WTC11 (cell line): ENCODE results near the gene HOXA10. TPM values are rescaled to one million over a fixed set of nuclear protein-coding genes. Genes with fewer than 3 reads are reported as not detected.

Experiments
- ATAC-seq: fragments of 200-7000 bp; cut with Tn5 transposase; 2 replicates; pipeline ENCODE4 v1.10.0; 2021; ENCODE audit warnings: mild to moderate bottlenecking, moderate library complexity
- CTCF ChIA-PET: fragments of 300-600 bp; sonication (Branson Sonifier 250); formaldehyde crosslinking; loops from one replicate; lab custom pipeline; 2021; ENCODE audit warnings: antibody characterized with exemption; lab: Charles Lee
- POLR2A ChIA-PET: fragments of 350-600 bp; sonication (Branson Sonifier 250); formaldehyde crosslinking; loops from one replicate; lab custom pipeline; 2021; ENCODE audit warnings: antibody characterized with exemption; lab: Charles Lee
- DNase-seq: peaks from one replicate; pipeline ENCODE4 v3.0.0; 2021; ENCODE audit warnings: low spot score
- H3K27ac Mint-ChIP-seq: 2 replicates; pipeline ENCODE4 v1.8.0; 2021; ENCODE audit warnings: mixed read lengths
- H3K27me3 Mint-ChIP-seq: 2 replicates; pipeline ENCODE4 v1.8.0; 2021; ENCODE audit warnings: low read depth, mild to moderate bottlenecking, moderate library complexity, mixed read lengths
- H3K36me3 Mint-ChIP-seq: 2 replicates; pipeline ENCODE4 v1.8.0; 2021; ENCODE audit warnings: mixed read lengths
- H3K4me1 Mint-ChIP-seq: 2 replicates; pipeline ENCODE4 v1.8.0; 2022; ENCODE audit warnings: mixed read lengths
- H3K4me3 Mint-ChIP-seq: 2 replicates; pipeline ENCODE4 v1.8.0; 2021; ENCODE audit warnings: mild to moderate bottlenecking, moderate library complexity, mixed read lengths
- H3K9me3 Mint-ChIP-seq: 2 replicates; pipeline ENCODE4 v1.8.0; 2021; ENCODE audit warnings: mixed read lengths
- CBFB ChIP-seq: sonication (generic); formaldehyde crosslinking; IDR thresholded peaks from 2 replicates; pipeline ENCODE4 v1.8.1; 2022; ENCODE audit warnings: mild to moderate bottlenecking, low read depth, missing genetic modification reagents
- FOXP1 ChIP-seq: sonication (generic); formaldehyde crosslinking; IDR thresholded peaks from 2 replicates; pipeline ENCODE4 v1.8.0; 2022; ENCODE audit warnings: missing genetic modification reagents, mild to moderate bottlenecking, moderate library complexity, borderline replicate concordance
- GRHL2 ChIP-seq: fragments of 250-450 bp; sonication (Bioruptor Pico); IDR thresholded peaks from 2 replicates; pipeline ENCODE4 v1.8.0; 2022; ENCODE audit warnings: mild to moderate bottlenecking, moderate library complexity; ENCODE audit not compliant: insufficient replicate concordance, severe bottlenecking
- GTF2I ChIP-seq: fragments of 250-450 bp; sonication (Bioruptor Pico); conservative IDR thresholded peaks from 2 replicates; pipeline ENCODE4 v1.4.0; 2021; ENCODE audit warnings: mild to moderate bottlenecking
- HMGA2 ChIP-seq: fragments of 250-450 bp; sonication (Bioruptor Pico); IDR thresholded peaks from 2 replicates; pipeline ENCODE4 v1.4.0; 2021; ENCODE audit warnings: mild to moderate bottlenecking, moderate library complexity
- IRF1 ChIP-seq: sonication (generic); formaldehyde crosslinking; IDR thresholded peaks from 2 replicates; pipeline ENCODE4 v1.8.0; 2023; ENCODE audit warnings: missing genetic modification reagents
- JUN ChIP-seq: sonication (generic); formaldehyde crosslinking; IDR thresholded peaks from 2 replicates; pipeline ENCODE4 v1.8.0; 2023; ENCODE audit warnings: mild to moderate bottlenecking, missing genetic modification reagents
- PRDM15 ChIP-seq: sonication (generic); formaldehyde crosslinking; IDR thresholded peaks from 2 replicates; pipeline ENCODE4 v1.8.0; 2022; ENCODE audit warnings: missing genetic modification reagents
- PREB ChIP-seq: sonication (generic); formaldehyde crosslinking; IDR thresholded peaks from 2 replicates; pipeline ENCODE4 v1.8.1; 2022; ENCODE audit warnings: mild to moderate bottlenecking, missing genetic modification reagents, moderate library complexity, borderline replicate concordance
- STAT6 ChIP-seq: sonication (generic); formaldehyde crosslinking; conservative IDR thresholded peaks from 2 replicates; pipeline ENCODE4 v1.8.1; 2023; ENCODE audit warnings: mild to moderate bottlenecking, low read depth, missing genetic modification reagents, moderate library complexity
- TCF7 ChIP-seq: sonication (generic); formaldehyde crosslinking; IDR thresholded peaks from 2 replicates; pipeline ENCODE4 v1.8.0; 2022; ENCODE audit warnings: mild to moderate bottlenecking, low read depth, missing genetic modification reagents, moderate library complexity
- ZNF396 ChIP-seq: fragments of 250-450 bp; sonication (Bioruptor Pico); IDR thresholded peaks from 2 replicates; pipeline ENCODE4 v1.8.0; 2021; ENCODE audit warnings: mild to moderate bottlenecking, moderate library complexity, borderline replicate concordance
- ZNF423 ChIP-seq: fragments of 250-450 bp; sonication (Bioruptor Pico); IDR thresholded peaks from 2 replicates; pipeline ENCODE4 v2.1.2; 2022; ENCODE audit warnings: mild to moderate bottlenecking, moderate library complexity
- ZNF532 ChIP-seq: fragments of 250-450 bp; sonication (Bioruptor Pico); IDR thresholded peaks from 2 replicates; pipeline ENCODE4 v1.9.0; 2021; ENCODE audit warnings: mild to moderate bottlenecking, borderline replicate concordance
- total RNA-seq: library from RNA; stranded (reverse); gene quantifications from 3 replicates; pipeline ENCODE4 v1.2.3, GENCODE V29; 2021

Gene HOXA10
- total RNA-seq, 1 experiment from 2014 or later, result 0.07 TPM

- Mint-ChIP-seq H3K36me3 (no peaks in the 10 kb centered on the region), H3K4me3 (peak overlapping the region; percentile 14; the same call in 1 of the 2 replicates), H3K27me3 (peaks cover 100% of the 10 kb centered on the region), H3K9me3 (no peaks in the 10 kb centered on the region), H3K27ac (no peak overlapping the region), H3K4me1 (peaks cover 23% of the 10 kb centered on the region)
- no peak for DNase-seq
- no peak for TF ChIP-seq ZNF532 (CRISPR knock-in tag)
- TF ChIP-seq ZNF423 (CRISPR knock-in tag), result no peak
- TF ChIP-seq STAT6 (CRISPR knock-in tag), result no peak
- TF ChIP-seq JUN (CRISPR knock-in tag), result no peak
- no peak for TF ChIP-seq ZNF396
- no peak for TF ChIP-seq IRF1
- no peak for TF ChIP-seq GRHL2 (CRISPR knock-in tag)
- TF ChIP-seq HMGA2 (CRISPR knock-in tag), result no peak
- TF ChIP-seq PRDM15, result no peak
- no peak for TF ChIP-seq FOXP1 (CRISPR knock-in tag)
- TF ChIP-seq PREB (CRISPR knock-in tag), result no peak
- TF ChIP-seq CBFB, result no peak
- TF ChIP-seq GTF2I, result no peak
- TF ChIP-seq TCF7 (CRISPR knock-in tag), result no peak
- ATAC-seq, result peak; percentile 4
- POLR2A ChIA-PET, result no interaction called here
- CTCF ChIA-PET, result interaction anchor here (0.7 to 5.5 kb wide), 3 partner anchors 13 to 49 kb away, joined by 3 to 34 read pairs (median 32); partner anchors contain the start of gene EVX1
Observed at GRCh38 chr7:27192546-27193334, 18.6 kb upstream of the HOXA10 start.
